Inflammatory macrophage (primary cell): ENCODE data around the gene POP4.
A peak's percentile ranks its signal among the peaks of the same experiment; 100 is the strongest.

Experiments used
- DNase-seq, 2 donors: peaks; one replicate each; pipeline ENCODE4 v3.0.0-alpha.2; 2020 to 2022

POP4 gene

GRCh38 chr19:29634002-29634401 lies 27.9 kb downstream of the POP4 start:
- DNase-seq = no peak

DNA sequence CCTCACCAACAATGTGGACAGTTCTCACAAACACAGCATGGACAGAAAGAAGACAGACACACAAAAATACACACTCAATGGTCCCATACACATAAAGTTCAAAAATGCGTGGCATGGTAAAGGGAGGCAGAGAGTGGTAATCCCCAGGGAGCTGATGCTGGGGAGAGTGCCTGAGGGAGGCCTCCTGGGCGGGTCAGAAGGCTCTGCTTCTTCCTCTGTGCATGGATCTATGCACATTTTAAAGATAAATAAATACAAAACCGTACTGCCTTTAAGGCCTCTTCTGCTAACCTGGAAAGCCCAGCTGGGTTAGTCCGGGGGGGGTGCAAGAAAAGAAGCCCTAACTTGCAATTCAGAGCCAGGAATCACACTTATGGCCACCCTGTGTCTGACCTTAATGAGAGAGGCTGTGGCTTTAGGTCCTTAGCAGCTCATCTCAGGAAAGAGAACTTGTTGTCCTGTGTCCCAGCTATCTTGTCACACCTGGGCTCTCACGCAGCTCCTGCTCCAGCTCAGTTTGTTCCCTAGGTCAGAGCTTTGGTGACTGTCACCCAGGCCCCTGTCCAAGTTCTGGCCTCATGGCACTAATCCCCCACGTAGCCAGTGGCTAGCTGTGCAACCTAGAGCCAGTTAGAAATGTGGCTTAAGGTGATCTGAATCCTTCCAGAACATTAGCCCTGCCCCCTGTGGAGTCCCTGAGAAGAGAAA lies 28.5 kb downstream of the POP4 start:
- no peak for DNase-seq

- DNase-seq = no peak
Measured at GRCh38 chr19:29635963-29636362, 29.9 kb downstream of the POP4 start.

- DNase-seq = no peak
Measured at GRCh38 chr19:29636553-29637360, 30.7 kb downstream of the POP4 start.

DNA sequence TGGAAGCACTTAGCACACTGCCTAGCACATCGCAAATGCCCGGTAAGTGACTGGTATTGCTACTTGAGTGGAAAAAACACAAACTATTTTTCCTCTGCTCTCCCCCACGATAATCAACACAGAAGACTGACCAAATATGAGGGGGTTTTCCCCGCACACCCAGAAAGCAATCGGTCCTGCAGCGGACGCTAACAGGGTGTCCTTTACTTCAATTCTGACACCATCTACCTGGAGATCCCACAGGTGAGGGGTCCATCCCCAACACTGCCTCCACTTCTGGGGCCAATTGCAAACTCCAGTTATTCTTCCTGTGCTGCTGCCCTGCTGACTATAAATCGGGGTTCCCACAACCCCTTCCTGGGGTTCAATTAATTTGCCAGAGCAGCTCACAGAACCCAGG lies 33.0 kb downstream of the POP4 start:
- DNase-seq = no peak

GRCh38 chr19:29640231-29640630 lies 34.1 kb downstream of the POP4 start:
- no peak for DNase-seq

- DNase-seq = no peak
Measured at GRCh38 chr19:29641597-29641996, 35.5 kb downstream of the POP4 start.

DNA sequence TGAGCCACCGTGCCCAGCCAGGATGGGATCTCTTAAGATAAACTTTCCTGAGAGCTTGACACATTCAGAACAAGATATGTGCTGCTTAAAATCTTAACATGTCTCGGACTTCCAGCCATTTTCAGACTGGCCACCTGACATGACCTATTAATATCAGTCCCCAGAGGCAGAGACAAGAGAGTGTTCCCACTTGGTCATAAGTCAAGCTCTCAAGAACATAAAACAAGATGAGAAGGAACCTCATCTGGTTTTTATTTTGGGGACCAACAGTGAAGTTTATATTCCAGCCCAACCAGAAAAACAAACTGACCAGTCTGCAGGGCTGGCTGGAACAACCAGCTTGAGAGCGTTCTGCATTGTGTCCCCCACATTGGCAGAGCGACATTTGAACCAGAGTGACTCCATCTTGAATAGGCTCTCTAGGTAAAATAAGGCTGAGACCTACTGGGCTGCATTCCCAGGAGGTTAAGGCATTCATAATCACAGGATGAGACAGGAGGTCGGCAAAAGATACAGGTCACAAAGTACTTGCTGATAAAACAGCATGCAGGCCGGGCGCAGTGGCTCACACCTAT lies 37.4 kb downstream of the POP4 start:
- no peak for DNase-seq

DNA sequence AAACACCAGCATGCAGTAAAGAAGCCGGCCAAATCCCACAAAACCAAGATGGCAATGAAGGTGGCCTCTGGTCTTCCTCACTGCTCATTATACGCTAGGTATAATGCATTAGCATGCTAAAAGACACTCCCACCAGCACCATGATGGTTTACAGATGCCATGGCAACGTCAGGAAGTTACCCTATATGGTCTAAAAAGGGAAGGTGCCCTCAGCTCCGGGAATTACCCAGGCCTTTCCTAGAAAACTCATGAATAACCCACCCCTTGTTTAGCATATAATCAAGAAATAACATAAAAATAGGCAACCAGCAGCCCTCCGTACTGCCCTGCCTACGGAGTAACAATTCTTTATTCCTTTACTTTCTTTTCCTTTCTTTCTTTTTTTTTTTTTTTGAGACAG lies 38.1 kb downstream of the POP4 start:
- DNase-seq = peak; percentile 4 to 18

DNA sequence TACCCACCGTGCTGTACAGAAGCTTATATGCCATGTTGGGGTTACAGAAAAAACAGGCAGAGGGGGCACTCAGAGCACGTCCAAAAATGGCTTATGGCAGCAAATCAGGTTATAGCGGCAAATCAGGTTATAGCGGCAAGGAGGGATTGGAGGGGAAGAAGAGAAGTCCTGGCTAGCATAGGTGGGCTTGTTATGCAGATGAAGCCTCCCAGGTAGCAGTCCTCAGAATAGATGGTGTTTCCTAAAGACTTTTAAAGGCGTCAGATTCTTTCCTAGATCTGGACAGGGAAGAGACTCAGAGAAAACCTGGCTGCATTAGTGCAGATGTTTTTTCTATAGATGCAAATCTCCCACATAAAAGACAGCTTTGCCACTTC lies 39.4 kb downstream of the POP4 start:
- no peak for DNase-seq

- DNase-seq = peak; percentile 11 to 57
Measured at GRCh38 chr19:29645911-29646310, 39.8 kb downstream of the POP4 start.

- DNase-seq = no peak
Measured at GRCh38 chr19:29650772-29651387, 44.8 kb downstream of the POP4 start.

GRCh38 chr19:29651622-29652394 lies 45.7 kb downstream of the POP4 start:
- DNase-seq = no peak

GRCh38 chr19:29653398-29653797 lies 47.3 kb downstream of the POP4 start:
- DNase-seq = no peak

- DNase-seq = no peak
Measured at GRCh38 chr19:29655648-29656335, 49.7 kb downstream of the POP4 start.

DNA sequence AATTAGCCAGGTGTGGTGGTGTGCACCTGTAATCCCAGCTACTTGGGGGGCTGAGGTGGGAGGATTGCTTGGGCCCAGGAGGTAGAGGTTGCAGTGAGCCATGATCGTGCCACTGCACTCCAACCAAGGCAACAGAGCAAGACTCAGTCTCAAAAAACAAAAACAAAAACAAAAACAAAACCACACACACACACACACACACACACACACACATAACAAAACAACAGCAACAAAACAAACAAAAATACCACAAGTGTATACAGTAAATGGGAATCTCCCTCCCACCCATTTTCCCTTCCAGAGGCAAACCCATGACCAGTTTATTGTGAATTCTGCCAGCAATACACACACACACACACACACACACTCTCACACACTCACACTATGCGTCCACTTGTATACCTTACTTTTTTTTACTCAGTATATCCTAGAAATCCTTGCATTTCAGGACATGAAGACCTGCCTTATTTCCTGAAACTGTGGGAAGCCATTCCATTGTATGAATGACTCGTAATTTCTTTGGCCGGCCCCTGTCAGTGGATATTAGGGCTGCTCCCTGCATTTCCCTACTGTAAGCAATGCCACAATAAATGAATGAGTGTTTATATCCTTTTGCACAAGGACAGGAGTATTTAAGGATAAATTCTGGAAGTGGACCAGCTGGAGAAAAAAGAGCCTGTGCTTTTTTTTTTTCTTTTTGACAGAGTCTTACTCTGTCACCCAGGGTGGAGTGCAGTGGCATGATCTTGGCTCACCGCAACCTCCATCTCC lies 52.3 kb downstream of the POP4 start:
- no peak for DNase-seq

GRCh38 chr19:29660835-29661234 lies 54.8 kb downstream of the POP4 start:
- DNase-seq = no peak

GRCh38 chr19:29662278-29662603 lies 56.2 kb downstream of the POP4 start:
- DNase-seq = no peak

DNA sequence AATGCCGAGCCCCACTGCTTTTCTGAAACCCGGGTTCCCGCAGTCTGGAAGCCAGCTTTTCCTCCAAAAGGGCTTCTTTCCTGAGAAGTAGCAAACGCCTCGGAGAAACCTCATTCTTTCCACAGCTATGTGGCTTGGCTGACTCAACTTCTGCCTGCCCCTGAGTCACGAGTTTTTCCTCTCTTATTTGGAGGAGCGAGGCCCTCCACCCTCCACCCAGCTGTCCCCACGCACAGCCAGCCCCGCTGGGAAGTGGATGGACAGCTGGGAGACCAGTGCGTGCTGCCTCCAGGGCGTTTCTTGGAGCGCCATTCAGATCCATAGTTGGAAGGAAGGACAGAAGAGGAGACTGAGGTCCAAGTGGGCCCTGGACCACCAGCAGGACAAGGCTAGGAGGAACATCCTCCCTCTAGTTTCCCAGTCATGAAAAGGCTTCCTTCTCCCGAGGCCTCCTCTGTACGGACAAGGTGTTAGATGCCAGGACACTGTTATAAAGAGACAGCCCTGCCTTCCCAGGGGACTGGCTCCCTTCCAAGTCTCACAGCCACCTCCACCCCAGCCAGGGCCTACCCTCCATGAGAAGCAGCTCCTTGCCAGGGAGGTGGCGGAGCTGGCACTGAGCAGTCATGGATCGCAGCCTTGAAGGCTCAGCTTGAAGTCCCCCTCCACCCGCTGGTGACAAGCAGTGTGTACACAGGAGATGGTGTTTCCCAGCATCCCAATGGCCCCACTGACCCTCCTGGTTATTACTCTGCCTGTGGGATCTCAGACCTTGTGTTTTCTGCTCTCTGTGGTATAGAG lies 56.7 kb downstream of the POP4 start:
- peak; percentile 26 to 58 for DNase-seq
